DMS 273 (cell line): ENCODE measurements around the gene C13orf46.
"Not testable (repeated sequence)": the region's sequence is repeated elsewhere in the genome, so short reads cannot be mapped to it uniquely, and the experiment has no call there.

Experiments used
- DNase-seq: peaks from one replicate; lab custom pipeline; 2025; ENCODE audit not compliant: unreplicated experiment; lab: John Stamatoyannopoulos, UW

The C13orf46 gene

DNA sequence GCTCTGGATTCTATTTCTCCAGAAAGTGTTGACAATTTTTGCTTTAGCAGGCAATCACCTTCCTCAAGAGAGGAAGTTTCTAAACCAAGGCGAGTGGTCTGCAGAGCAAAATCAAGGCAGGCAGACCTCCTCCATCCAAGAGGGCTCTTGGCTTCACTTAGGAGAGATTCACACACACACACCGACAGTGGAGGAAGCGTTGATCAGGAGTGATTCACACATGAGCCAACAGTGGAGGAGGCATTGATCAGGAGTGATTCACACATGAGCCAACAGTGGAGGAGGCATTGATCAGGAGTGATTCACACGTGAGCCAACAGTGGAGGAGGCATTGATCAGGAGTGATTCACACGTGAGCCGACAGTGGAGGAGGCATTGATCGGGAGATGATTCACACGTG is 60.5 kb downstream of the C13orf46 start:
- not testable (repeated sequence) for DNase-seq

DNA sequence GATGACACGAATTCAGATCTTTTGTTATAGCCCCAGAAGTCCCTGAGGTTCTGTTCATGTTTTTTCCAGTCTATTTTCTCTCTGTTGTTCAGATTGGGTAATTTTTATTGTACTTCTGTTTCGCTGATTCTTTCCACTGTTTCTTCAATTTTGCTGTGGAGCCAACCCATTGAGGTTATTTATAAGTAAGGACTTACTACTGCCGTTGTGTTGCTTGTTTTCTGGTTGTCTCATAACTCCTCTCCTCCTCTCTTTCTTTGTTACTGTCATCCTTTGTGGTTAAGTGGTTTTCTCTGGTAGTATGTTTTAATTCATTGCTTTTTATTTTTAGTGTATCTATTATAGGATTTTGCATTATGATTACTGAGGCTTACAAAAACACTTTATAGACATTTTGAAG is 61.3 kb downstream of the C13orf46 start:
- DNase-seq: no peak

DNA sequence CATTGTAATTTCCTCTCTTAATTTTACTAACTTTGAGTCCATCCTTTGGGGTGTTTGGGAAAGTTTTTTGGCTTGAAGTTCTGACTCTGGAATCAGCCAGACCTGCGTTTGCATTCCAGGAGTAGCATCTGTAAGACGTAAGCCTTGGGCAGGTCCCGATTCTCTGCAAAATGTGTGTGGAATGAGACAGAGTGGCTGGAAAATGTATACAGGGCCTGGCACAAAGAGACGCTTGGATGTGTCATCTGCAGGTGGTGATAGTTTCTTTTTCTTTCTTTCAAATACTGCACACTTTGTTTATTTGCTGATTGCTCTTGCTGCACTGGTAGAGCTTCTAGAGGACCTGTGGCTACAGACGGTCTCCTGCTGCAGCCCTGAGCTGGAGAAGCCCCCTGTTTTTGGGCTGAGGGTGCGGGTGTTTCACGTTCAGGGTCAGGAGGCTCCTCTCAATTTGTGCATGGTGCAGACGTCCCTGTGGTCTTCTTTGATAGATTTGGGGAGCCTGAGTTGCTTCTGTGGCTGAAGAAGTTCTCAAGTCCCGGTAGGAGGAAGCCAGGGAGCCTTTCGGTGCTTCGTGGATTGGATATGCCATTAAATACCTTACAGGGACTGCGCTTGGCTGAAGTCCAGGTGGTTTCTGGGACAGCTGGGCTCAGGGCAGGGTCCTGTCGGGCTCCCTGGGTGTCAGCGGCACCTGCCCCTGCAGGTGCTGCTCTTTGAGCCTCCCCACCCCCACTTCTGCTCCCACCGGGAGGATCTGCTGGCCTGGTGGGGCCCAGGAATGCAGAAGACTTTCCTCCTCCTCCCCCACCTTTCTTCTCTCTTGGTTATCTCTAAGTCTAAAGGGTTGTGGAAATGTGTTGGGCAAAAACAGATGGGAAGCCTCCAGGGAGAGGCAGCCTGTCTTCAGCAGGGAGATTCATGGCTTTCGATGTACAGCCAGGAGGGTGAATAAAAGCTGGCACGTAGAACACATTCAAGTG is 66.0 kb downstream of the C13orf46 start:
- peak; percentile 84 for DNase-seq

DNA sequence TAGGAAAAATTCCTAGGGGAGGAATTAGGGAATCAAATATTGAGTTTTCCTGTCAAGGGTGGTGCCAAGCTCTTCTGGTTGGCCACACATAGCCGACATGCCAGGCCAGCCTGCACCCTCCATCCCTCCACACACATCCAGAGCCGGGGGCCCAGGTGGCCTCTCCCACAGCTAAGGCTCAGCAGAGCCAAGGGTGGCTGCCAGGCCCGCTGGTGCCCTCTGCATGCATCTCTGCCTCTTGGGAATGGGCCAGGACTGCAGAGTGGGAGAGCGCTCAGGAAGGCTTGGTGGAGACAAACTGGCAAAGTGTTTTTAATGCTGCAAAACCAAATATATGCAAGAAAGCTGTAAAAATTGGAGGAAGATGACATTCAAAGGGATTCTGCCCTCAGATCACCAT is 67.3 kb downstream of the C13orf46 start:
- peak; percentile 54 for DNase-seq

DNA sequence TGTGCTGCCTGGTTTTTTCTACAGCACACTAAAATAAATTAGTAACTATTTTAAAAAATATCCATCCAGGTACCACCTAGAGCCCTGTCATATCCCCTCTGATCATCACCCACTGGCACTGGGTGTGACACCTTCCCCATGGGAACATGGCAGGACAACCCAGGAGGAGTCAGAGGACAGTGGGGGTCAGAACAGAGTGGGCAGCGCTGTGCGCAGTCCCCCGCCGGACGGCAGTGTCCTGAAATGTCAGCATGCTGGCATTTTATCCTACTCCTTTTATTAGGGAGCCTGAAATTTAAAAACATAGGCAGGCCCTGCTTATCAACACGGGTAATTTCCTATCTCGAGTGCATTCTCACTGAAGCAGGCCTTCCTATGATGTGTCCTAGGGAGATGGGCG is 67.9 kb downstream of the C13orf46 start:
- no peak for DNase-seq

DNA sequence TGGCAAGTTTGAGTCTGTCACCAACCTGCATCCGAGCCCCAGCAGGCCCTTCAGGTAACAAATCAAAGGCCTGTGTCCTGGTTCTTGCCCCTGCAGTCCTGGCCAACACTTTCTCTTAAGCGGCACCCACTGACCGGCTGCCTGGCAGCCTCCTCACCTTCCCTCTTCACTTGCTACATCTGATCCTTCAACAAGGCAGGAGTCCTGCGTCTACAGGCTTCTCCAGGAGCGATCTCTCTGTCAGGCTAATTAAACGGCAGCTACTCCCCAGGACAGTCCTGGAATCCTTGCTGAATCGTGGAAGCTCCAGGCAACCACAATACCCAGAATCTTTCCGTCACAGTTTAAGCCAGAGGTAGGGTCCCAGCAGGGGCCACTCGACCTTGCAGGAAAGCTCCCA is 68.9 kb downstream of the C13orf46 start:
- DNase-seq: no peak

DNA sequence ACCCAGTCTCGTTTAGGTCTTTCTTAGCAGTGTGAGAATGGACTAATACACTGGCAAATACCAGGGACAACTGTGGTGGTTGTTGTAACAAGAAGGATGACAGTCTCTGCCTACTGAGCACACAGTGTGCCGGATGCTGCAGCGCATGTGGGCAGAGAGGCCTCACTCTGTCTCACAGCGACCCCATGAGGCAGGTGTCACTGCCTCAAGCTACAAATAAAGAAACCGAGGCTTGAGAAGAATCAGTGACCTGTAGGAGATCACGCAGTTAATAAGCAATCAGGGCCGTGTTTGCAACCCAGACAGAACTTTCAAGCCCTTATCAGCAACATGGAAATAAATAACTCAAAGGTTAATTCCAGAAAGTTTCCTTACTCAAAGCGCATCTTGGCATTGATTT is 69.5 kb downstream of the C13orf46 start:
- peak; percentile 34 for DNase-seq

DNA sequence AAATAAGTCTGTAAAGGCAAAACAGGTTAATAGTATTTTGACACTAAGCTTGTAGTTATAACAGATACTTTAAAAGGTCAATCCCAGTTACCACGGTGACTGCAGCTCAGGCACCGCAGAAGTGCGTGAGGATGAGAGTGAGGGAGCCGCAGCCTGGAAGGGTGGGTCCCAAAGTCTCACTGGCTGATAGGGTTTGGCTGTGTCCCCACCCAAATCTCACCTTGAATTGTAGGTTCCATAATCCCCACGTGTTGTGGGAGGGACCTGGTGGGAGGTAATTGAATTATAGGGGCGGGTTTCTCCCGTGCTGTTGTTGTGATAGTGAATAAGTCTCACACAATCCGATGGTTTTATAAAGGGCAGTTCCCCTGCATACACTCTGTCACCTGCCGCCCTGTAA is 70.0 kb downstream of the C13orf46 start:
- DNase-seq: no peak
